Measurements from ENCODE around the gene RRH. TPM values are rescaled to one million over a fixed set of nuclear protein-coding genes. Genes with fewer than 3 reads are reported as not detected.

The RRH gene
- total RNA-seq, 2 donors from 2014 or later: 0.27 to 0.74 TPM

- intact Hi-C loops (cut with DNase I): loop anchor here (5.0 kb wide), 1 partner anchor 79 kb away; the partner anchor contains the start of gene PLA2G12A
- WGBS: 56% methylated on average over 3 of the region's 3 CpGs
- Histone ChIP-seq H3K4me3 (no peak overlapping the region), H3K27ac (no peak overlapping the region), H3K4me1 (replicated peaks) (peaks cover 7% of the 10 kb centered on the region), H3K36me3 (no peaks in the 10 kb centered on the region), H3K9me3 (no peaks in the 10 kb centered on the region), H3K27me3 (replicated peaks; ENCODE audit: insufficient read depth) (no peaks in the 10 kb centered on the region)
- no peak for DNase-seq (ENCODE audit: low spot score)
- no peak for TF ChIP-seq POLR2A (IDR thresholded peaks at IDR 0.05)
- no peak for TF ChIP-seq POLR2AphosphoS5 (IDR thresholded peaks at IDR 0.05)
- TF ChIP-seq CTCF (IDR thresholded peaks at IDR 0.05): no peak
Observed at GRCh38 chr4:109811707-109812106, 16.1 kb upstream of the RRH start.

- Histone ChIP-seq H3K36me3 (peaks cover 0 to 3% of the 10 kb centered on the region in 2 donors), H3K4me3 (peak within 1 kb of the TSS; percentile 65 to 70), H3K27me3 (replicated peaks; ENCODE audit: insufficient read depth) (no peaks in the 10 kb centered on the region), H3K9me3 (no peaks in the 10 kb centered on the region), H3K4me1 (replicated peaks) (peaks cover 7% of the 10 kb centered on the region), H3K27ac (peak within 1 kb of the TSS; percentile 86 to 90)
- DNase-seq (ENCODE audit: low spot score): peak; percentile 92
- peak; percentile 71 for TF ChIP-seq POLR2A (IDR thresholded peaks at IDR 0.05)
- TF ChIP-seq POLR2AphosphoS5 (IDR thresholded peaks at IDR 0.05): peak; percentile 93
- TF ChIP-seq CTCF (IDR thresholded peaks at IDR 0.05): peak in 1 of 4 experiments; percentile 18
- intact Hi-C loops (cut with DNase I): loop anchor here (5.0 kb wide), 2 partner anchors 113 to 383 kb away; partner anchors contain the start of genes CASP6 and SEC24B
- WGBS: under 1% methylated on average over 53 of the region's 53 CpGs
Observed at GRCh38 chr4:109815151-109816081, 12.4 kb upstream of the RRH start, which contains the start of gene GAR1. Gene GAR1 (plus strand): TSS chr4:109815762. CDS start chr4:109816165, 403 bp downstream.

GRCh38 chr4:109816082-109816442 is 11.7 kb upstream of the RRH start:
- Histone ChIP-seq H3K4me1 (replicated peaks) (peaks cover 7% of the 10 kb centered on the region), H3K27ac (peak overlapping the region; percentile 86 to 90), H3K9me3 (no peaks in the 10 kb centered on the region), H3K36me3 (peaks cover 0 to 3% of the 10 kb centered on the region in 2 donors), H3K4me3 (peak overlapping the region; percentile 65 to 70), H3K27me3 (replicated peaks; ENCODE audit: insufficient read depth) (no peaks in the 10 kb centered on the region)
- TF ChIP-seq POLR2AphosphoS5 (IDR thresholded peaks at IDR 0.05) (no peak), POLR2A (IDR thresholded peaks at IDR 0.05) (no peak), CTCF (IDR thresholded peaks at IDR 0.05) (no peak)
- intact Hi-C loops (cut with DNase I): loop anchor here (5.0 kb wide), 2 partner anchors 114 to 384 kb away; partner anchors contain the start of genes CASP6 and SEC24B
- DNase-seq (ENCODE audit: low spot score): no peak
- 2% methylated on average over 19 of the region's 19 CpGs for WGBS

GRCh38 chr4:109816894-109817293 is 10.9 kb upstream of the RRH start:
- H3K27ac ChIP-seq: no peak overlapping the region
- no peaks in the 10 kb centered on the region for H3K9me3 ChIP-seq
- H3K4me3 ChIP-seq: no peak overlapping the region
- H3K27me3 ChIP-seq (replicated peaks; ENCODE audit: insufficient read depth): no peaks in the 10 kb centered on the region
- H3K4me1 ChIP-seq (replicated peaks): peaks cover 7% of the 10 kb centered on the region
- WGBS: 52% methylated on average over 1 of the region's 1 CpG
- intact Hi-C loops (cut with DNase I): loop anchor here (5.0 kb wide), 2 partner anchors 115 to 385 kb away; partner anchors contain the start of genes CASP6 and SEC24B
- TF ChIP-seq CTCF (IDR thresholded peaks at IDR 0.05) (no peak), POLR2A (IDR thresholded peaks at IDR 0.05) (no peak)
- DNase-seq (ENCODE audit: low spot score): no peak
- peaks cover 0 to 3% of the 10 kb centered on the region in 2 donors for H3K36me3 ChIP-seq

Measured in prostate gland (tissue), 2 donors.